PFSK-1 (cell line): ENCODE results near the gene PPP1R8.

Source experiments
- POLR2AphosphoS5 ChIP-seq: IDR thresholded peaks from 2 replicates; pipeline ENCODE4 v1.6.1; 2012; ENCODE audit warnings: low read depth, mild to moderate bottlenecking, control low read depth, low read length, moderate library complexity
- TAF1 ChIP-seq: IDR thresholded peaks from 2 replicates; pipeline ENCODE4 v1.6.1; 2012; ENCODE audit warnings: low read length, control low read depth, borderline replicate concordance; ENCODE audit not compliant: insufficient read depth
- TF ChIP-seq, protein P1 (sequence below), 2 experiments: IDR thresholded peaks; 2 replicates each; pipeline versions ENCODE4 v1.6.1 to v1.8.0; 2011 to 2012; ENCODE audit warnings: low read depth in 2 of 2, low read length in 2 of 2, control low read depth in 1 of 2, inconsistent platforms in 1 of 2, mild to moderate bottlenecking in 1 of 2, moderate library complexity in 1 of 2; ENCODE audit not compliant: insufficient read depth in 1 of 2

DNA sequence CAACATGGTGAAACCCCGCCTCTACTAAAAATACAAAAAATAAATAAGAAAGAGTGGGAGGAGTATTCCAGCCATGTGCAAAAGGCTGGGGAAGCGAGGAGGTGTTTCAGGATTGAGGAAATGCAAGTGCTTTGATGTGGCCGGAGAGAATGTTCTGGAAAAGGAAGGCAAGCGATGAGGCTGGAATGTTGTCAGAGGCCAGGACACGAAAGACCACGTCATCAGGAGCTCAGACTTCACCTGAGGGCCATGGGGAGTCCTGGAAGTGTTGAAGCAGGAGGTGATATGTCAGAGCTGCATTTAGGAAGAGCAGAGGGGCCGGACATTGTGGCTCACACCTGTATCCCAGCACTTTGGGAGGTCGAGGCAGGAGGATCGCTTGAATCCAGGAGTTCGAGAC lies 30.9 kb downstream of the PPP1R8 start:
- TF ChIP-seq POLR2AphosphoS5, result no peak
- TF ChIP-seq, protein P1, sequence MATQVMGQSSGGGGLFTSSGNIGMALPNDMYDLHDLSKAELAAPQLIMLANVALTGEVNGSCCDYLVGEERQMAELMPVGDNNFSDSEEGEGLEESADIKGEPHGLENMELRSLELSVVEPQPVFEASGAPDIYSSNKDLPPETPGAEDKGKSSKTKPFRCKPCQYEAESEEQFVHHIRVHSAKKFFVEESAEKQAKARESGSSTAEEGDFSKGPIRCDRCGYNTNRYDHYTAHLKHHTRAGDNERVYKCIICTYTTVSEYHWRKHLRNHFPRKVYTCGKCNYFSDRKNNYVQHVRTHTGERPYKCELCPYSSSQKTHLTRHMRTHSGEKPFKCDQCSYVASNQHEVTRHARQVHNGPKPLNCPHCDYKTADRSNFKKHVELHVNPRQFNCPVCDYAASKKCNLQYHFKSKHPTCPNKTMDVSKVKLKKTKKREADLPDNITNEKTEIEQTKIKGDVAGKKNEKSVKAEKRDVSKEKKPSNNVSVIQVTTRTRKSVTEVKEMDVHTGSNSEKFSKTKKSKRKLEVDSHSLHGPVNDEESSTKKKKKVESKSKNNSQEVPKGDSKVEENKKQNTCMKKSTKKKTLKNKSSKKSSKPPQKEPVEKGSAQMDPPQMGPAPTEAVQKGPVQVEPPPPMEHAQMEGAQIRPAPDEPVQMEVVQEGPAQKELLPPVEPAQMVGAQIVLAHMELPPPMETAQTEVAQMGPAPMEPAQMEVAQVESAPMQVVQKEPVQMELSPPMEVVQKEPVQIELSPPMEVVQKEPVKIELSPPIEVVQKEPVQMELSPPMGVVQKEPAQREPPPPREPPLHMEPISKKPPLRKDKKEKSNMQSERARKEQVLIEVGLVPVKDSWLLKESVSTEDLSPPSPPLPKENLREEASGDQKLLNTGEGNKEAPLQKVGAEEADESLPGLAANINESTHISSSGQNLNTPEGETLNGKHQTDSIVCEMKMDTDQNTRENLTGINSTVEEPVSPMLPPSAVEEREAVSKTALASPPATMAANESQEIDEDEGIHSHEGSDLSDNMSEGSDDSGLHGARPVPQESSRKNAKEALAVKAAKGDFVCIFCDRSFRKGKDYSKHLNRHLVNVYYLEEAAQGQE (IDR thresholded peaks at IDR 0.05; ENCODE audit: insufficient read depth in 1 of 2, low read depth in 2 of 2, low read length in 2 of 2), result no peak
- TF ChIP-seq TAF1, result no peak
